NCI-H2029 treated with DMSO at 0.1 percent for 48 hours (cell line): ENCODE data around the gene GPR63.

Source experiments
- DNase-seq: peaks from one replicate; lab custom pipeline; 2025; lab: John Stamatoyannopoulos, UW

The GPR63 gene

GRCh38 chr6:96816301-96816817 is 20.9 kb downstream of the GPR63 start:
- DNase-seq, result no peak

DNA sequence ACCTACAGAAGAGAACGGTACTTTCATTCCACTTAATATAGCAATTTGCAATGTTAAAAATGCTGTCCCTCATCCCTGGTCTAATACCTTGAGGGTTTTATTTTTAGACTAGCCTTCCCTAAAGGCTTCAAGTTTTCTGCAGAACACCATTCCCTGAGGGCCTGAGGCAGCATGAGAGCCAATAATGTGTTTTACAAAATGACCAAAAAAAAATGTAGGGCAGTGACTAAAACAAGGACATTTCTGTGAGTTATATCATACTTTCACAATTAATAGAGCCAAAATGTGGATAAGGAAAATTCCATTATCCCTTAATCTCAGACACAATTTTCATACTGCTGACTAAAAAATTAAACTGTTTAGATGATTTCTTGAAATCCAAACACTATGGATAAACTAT is 22.7 kb downstream of the GPR63 start:
- DNase-seq, result no peak

DNA sequence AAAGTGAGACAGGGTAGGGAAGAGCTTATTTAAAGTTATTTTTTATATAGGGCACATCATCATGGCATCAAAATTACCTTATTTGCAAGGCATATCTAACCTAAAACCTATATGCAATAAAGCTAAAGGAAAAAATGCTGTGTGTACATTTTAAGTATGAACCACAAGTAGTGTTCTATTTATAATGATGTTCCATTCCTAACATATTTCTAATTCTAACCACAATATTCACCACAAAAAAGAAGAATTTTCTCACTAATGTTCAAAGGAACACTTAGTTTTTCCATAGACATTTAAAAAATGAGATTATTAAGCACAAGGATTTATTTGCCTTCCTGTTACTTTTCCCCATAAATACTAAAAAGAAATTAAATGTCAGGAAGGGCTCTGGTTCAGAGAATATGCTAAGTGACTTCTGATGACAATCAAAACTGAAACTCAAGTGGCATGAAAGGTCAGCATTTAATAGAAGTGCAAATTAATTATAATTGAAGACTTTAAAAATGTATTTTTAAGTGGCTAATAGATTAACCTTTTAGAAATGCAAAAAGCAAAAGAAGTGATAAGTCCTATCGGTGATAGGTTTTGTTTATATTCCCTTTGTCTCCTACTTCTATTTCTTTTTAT is 25.1 kb downstream of the GPR63 start:
- no peak for DNase-seq

- DNase-seq, result no peak
Measured at GRCh38 chr6:96811670-96812069, 25.6 kb downstream of the GPR63 start.

DNA sequence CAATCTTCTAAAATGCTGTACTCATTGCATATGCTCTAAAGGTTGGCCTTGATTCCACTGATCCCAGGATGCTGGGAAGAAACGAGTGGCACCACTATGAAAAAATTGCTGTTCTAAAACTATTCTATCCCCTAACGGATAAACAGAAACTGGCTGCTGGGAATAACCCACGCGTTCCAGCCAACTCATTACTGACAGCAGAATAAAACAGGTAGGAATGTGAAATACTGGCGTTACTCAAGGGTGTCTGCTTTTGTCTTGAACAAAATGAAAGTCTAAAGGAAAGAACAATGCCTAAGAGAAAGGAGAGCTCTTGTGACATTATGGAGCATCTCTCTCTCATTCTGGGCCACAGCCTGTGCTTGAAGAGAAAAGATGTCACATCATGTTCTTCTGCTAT is 26.1 kb downstream of the GPR63 start:
- no peak for DNase-seq

DNA sequence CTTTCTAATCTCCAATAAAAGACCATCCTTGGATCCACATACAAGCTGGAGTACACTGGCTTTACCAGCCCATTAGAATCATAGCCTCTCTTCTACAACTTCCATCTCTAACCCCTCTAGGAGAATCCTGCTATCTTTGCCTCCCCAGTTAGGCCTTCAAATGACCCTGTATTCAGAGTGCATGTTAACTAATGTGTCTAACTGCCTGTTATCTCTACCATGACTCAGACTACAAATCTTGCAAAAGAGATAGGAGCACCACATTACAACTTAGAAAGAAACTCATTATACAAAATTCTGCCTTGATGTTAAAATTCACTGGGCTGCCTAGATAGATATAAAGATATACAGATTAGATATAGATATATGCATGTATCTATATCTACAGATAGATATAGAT is 28.2 kb downstream of the GPR63 start:
- no peak for DNase-seq

GRCh38 chr6:96803106-96803481 is 34.2 kb downstream of the GPR63 start:
- DNase-seq, result no peak

DNA sequence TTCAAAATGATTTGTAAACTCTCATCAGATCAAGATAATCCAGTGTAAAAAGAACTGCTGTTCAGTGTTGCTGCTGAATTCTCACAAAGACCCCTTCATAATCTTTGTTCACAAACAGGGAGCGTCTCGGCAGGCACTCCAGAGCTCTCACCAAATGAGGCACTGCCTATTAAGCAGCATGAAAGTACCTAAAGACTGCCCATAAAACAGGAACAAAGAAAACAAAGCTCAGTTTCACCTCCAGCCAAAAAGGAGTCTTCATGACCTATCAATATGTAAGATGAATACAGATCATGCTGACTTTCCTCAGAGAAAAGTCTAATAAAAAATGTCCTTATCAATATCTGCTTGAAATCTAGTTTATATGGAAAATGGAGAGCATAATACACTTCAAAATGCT is 41.8 kb downstream of the GPR63 start:
- DNase-seq, result no peak

- no peak for DNase-seq
Measured at GRCh38 chr6:96794980-96795379, 42.3 kb downstream of the GPR63 start.

- DNase-seq, result no peak
Measured at GRCh38 chr6:96792561-96793190, 44.6 kb downstream of the GPR63 start.

GRCh38 chr6:96789871-96790270 is 47.4 kb downstream of the GPR63 start:
- DNase-seq, result no peak

DNA sequence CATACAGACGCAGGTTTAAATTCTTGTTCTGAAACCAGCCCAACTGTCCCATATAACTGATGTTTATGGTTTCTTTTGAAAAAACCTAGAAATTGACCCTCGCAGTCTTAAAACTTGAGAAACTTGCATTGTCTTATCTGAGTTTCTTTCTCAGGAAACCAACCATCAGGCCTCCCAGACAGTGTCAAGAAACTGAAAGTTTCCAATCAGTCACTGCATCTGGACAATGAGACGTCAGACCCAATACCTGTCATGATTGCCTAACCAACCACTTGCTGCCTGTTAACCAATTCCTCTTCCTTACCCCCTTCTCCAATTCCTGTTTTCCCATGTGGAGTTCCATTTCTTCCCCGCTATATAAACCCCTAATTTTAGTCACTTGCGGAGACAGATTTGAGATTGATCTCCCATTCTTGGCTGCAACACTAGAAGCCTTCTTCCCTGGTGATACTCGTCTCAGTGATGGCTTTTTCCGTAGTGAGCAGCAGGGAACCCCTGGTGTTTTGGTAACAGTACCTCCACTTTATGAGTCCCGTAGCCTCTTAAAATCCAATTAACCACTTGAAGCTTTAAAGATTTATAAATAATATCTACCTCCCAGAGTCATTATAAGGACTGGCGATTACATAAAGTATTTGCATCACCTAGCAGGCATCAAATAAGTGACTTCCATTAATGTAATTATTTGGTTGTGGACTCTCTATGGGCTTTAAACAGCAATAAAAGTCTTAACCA is 49.3 kb downstream of the GPR63 start:
- no peak for DNase-seq

GRCh38 chr6:96786336-96786735 is 50.9 kb downstream of the GPR63 start:
- DNase-seq, result no peak

DNA sequence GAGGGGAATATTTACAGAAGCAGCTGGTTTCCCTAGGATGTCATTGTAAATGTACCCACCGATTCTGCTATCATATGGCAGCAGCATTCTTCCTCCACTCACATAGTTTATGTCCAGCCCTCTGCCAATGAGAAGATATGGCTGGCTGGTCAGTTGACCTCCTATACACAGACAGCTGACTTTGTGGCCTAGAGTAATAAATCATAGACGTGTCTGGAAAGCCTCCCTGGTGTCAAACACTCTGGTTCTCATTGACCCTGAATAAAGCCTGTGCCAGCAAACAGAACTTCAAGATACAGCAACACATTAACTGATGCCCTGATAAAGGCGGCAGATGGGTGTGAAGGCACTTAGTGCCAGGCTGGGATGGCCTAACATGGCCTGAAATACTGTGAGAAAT is 52.6 kb downstream of the GPR63 start:
- DNase-seq, result no peak

DNA sequence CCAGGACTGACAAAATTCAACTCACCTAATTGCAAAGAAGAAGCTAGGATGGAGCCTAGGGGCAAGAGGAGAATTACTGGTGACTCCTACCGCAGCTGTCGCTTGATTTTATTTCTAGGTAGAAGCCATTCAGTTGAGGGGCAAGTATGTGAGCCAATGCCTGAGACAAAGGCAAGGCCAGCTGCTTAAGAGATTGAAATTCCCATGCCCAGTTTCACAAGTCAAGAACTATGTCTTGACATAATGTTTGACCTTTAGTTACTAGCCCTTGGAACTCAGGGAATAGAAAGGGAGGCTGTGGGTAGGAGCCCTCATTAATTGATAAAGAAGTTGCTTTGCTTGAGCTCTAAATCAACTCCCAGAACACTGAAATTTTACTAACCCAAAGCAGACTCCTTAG is 54.0 kb downstream of the GPR63 start:
- DNase-seq, result no peak

DNA sequence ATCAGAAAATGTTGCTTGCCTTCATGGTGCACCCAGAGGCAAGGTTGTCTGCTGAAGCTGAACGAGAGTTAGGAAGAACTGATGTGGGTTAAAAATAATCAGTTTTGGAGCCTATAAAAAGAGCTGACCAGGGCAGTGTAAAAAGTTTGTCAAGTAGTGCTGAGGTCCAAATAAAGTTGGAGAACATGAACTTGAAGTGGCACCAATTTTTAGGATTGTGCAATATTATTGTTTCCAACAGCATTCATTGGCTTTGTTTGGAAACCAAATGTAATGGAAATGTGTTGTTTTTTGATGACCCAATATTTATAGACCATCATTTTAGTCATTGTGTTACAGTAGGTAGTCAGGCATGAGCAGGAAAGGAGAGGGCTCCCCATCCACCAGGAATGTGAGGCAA is 55.7 kb downstream of the GPR63 start:
- no peak for DNase-seq

GRCh38 chr6:96777113-96777512 is 60.2 kb downstream of the GPR63 start:
- no peak for DNase-seq

DNA sequence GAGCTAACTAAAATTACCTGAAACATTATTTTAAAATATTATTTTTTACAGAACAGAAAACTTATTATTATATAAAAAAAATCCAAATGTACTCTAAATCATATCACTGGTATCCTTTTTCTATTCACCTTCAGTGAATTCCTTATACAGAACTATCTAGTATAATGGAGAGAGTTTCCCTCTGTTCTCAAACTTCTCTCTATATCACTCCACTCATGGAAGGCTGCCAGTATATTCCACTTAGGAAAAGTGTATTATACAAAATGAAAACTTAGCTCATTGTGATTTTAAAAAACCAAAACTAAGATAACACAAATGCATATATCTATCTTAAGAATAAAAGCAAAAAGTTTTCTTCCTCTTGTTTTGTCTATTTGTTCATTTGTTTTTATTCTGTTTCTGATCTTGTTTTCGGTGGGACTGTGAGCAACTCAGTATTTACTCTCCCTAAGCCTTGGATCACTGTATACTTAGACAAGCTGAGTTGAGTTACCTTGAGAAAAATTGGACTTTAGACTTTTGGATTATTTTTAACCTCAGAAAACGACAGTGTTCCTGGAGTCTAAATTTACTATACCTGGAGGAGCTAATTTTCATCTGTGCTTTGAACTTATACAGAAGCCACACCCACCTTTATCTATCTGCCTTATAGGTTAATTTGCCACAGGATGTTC is 61.4 kb downstream of the GPR63 start:
- no peak for DNase-seq

DNA sequence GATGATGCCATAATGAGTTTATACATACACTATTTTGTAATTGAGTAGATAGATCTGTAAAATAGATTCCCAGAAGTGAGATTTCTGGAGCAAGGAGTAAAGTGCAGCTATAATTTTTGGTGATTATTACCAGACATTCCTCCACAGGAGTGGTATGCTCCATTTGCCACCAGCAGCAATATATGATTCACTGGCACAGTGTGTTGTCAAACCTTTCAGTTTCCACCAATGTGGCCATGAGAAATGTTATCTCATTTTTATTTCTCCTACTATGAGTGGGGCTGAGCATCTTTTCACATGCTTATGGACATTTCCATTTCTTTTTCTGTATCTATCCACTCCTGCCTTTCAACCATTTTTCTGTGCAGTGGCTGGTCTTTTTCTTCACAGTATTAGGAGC is 70.5 kb downstream of the GPR63 start:
- no peak for DNase-seq

GRCh38 chr6:96762599-96762998 is 74.7 kb downstream of the GPR63 start:
- DNase-seq, result no peak

GRCh38 chr6:96761794-96762193 is 75.5 kb downstream of the GPR63 start:
- DNase-seq, result no peak

DNA sequence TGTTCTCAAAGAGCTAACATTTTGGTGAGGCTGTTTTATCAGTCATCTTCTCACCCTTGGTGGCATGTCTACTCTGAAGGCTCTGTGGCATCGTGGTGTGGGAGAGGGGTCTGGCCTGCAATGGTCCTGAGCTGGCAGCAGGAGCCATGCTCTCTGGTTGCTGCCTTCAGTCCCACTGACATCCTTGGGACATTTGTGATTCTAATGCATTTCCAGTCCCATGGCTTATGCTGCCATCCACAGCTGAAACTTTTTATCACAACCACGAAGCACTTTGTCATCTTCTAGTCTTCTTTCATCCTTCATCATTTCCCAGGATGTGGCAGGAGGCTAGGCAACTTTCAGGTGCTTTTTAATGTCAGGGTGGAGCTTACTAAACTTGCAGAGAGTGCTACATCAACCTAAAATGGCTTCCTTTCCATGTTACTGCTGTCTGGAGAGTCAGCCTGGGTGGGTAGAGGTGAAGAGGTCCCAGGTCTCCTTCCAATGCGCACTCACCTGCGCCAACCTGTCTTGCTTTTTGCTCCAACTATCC is 77.1 kb downstream of the GPR63 start:
- no peak for DNase-seq

- no peak for DNase-seq
Measured at GRCh38 chr6:96755096-96755495, 82.2 kb downstream of the GPR63 start.
